Vagina (tissue), 2 donors: Measurements from ENCODE around the gene SLC34A3. TPM values are rescaled to one million over a fixed set of nuclear protein-coding genes. Genes with fewer than 3 reads are reported as not detected.

Experiments used
- DNase-seq, 2 donors: peaks; one replicate each; pipeline ENCODE4 v3.0.0-alpha.2; 2017; ENCODE audit errors: extremely low spot score in 2 of 2
- H3K27ac ChIP-seq: fragments of 200-600 bp; sonication (generic); one replicate; pipeline ENCODE4 v1.5.1; 2019
- H3K27me3 ChIP-seq: fragments of 200-600 bp; sonication (generic); one replicate; pipeline ENCODE4 v1.5.1; 2019
- H3K36me3 ChIP-seq, 2 donors: fragments of 200-600 bp; sonication (generic); one replicate each; pipeline ENCODE4 v1.5.1; 2017 to 2019
- H3K4me1 ChIP-seq: fragments of 200-600 bp; sonication (generic); one replicate; pipeline ENCODE4 v1.5.1; 2019
- H3K4me3 ChIP-seq, 2 donors: fragments of 200-600 bp; sonication (generic); 1 replicate in 1 of 2; 2 replicates in 1 of 2; pipeline ENCODE4 v1.5.1; 2016 to 2019
- H3K9me3 ChIP-seq: fragments of 200-600 bp; sonication (generic); one replicate; pipeline ENCODE4 v1.5.1; 2019
- CTCF ChIP-seq, 3 experiments: fragments of 450-650 bp in 2 of 3; fragments of 200-600 bp in 1 of 3; sonication (generic) in 1 of 3; IDR thresholded peaks; one replicate each; pipeline ENCODE4 v1.5.1; 2017 to 2019; ENCODE audit warnings: antibody characterized with exemption in 3 of 3, mild to moderate bottlenecking in 2 of 3, moderate library complexity in 2 of 3
- POLR2A ChIP-seq, 2 donors: fragments of 450-650 bp; IDR thresholded peaks; one replicate each; pipeline ENCODE4 v1.6.1; 2017; ENCODE audit warnings: antibody characterized with exemption in 2 of 2, mild to moderate bottlenecking in 2 of 2, moderate library complexity in 2 of 2
- POLR2AphosphoS5 ChIP-seq, 2 donors: sonication (generic); formaldehyde crosslinking; IDR thresholded peaks; one replicate each; pipeline ENCODE4 v1.9.0; 2017; ENCODE audit warnings: antibody characterized with exemption in 2 of 2, mild to moderate bottlenecking in 2 of 2, low read depth in 1 of 2; ENCODE audit not compliant: insufficient read depth in 1 of 2
- intact Hi-C: fragments of 100-400 bp; cut with DNase I; formaldehyde crosslinking; loops from one replicate; pipeline ENCODE4 v1.15.1; 2023
- total RNA-seq: library from RNA; depleted of rRNA; stranded (reverse); fragments of >200 nt; gene quantifications from one replicate; pipeline ENCODE4 v1.2.3, GENCODE V29; 2016

SLC34A3 gene
- total RNA-seq, 1 donor from 2014 or later = not detected

- intact Hi-C loops = no loop called here
- no peak overlapping the region for H3K27ac ChIP-seq
These were observed 17.3 kb upstream of the SLC34A3 start for GRCh38 chr9:137213160-137214060.

DNA sequence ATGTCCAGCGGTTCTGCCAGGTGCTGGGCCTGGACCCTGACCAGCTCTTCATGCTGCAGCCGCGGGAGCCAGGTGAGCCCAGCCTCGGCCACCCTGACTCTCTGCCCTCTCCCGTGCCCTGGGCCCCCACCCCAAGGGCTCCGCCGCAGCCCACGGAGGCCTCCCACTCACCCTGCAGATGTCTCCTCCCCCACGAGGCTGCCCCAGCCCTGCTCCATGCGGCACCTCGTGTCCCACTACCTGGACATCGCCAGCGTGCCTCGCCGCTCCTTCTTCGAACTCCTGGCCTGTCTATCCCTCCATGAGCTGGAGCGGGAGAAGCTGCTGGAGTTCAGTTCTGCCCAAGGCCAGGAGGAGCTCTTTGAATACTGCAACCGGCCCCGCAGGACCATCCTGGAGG lies 16.1 kb upstream of the SLC34A3 start:
- intact Hi-C loops = no loop called here
- no peaks in the 10 kb centered on the region for H3K36me3 ChIP-seq

More at GRCh38 chr9:137213160-137214060, 17.3 kb upstream of the SLC34A3 start:
- Histone ChIP-seq H3K4me3 (no peak overlapping the region), H3K27me3 (no peaks in the 10 kb centered on the region), H3K36me3 (no peaks in the 10 kb centered on the region), H3K4me1 (peaks cover 10% of the 10 kb centered on the region), H3K9me3 (no peaks in the 10 kb centered on the region)
- TF ChIP-seq POLR2A (IDR thresholded peaks at IDR 0.05) = no peak
- TF ChIP-seq POLR2AphosphoS5 (IDR thresholded peaks at IDR 0.05; ENCODE audit: insufficient read depth in 1 of 2, low read depth in 1 of 2) = no peak
- TF ChIP-seq CTCF (IDR thresholded peaks at IDR 0.05) = no peak
- no peak for DNase-seq

GRCh38 chr9:137215196-137215986 lies 15.3 kb upstream of the SLC34A3 start:
- no peak for DNase-seq
- Histone ChIP-seq H3K27ac (no peak overlapping the region), H3K36me3 (no peaks in the 10 kb centered on the region), H3K9me3 (no peaks in the 10 kb centered on the region), H3K4me3 (no peak overlapping the region), H3K27me3 (no peaks in the 10 kb centered on the region), H3K4me1 (peaks cover 15% of the 10 kb centered on the region)
- intact Hi-C loops = no loop called here
- no peak for TF ChIP-seq CTCF (IDR thresholded peaks at IDR 0.05)
- TF ChIP-seq POLR2AphosphoS5 (IDR thresholded peaks at IDR 0.05; ENCODE audit: insufficient read depth in 1 of 2, low read depth in 1 of 2) = no peak
- no peak for TF ChIP-seq POLR2A (IDR thresholded peaks at IDR 0.05)

More for the DNA sequence above, 16.1 kb upstream of the SLC34A3 start:
- no peak for TF ChIP-seq CTCF (IDR thresholded peaks at IDR 0.05)
- TF ChIP-seq POLR2A (IDR thresholded peaks at IDR 0.05) = no peak
- TF ChIP-seq POLR2AphosphoS5 (IDR thresholded peaks at IDR 0.05; ENCODE audit: insufficient read depth in 1 of 2, low read depth in 1 of 2) = no peak
- no peaks in the 10 kb centered on the region for H3K9me3 ChIP-seq
- H3K27ac ChIP-seq = no peak overlapping the region
- no peak overlapping the region for H3K4me3 ChIP-seq
- DNase-seq = no peak
- H3K27me3 ChIP-seq = no peaks in the 10 kb centered on the region
- H3K4me1 ChIP-seq = peaks cover 15% of the 10 kb centered on the region

GRCh38 chr9:137216188-137216965 lies 14.3 kb upstream of the SLC34A3 start:
- no peaks in the 10 kb centered on the region for H3K36me3 ChIP-seq
- intact Hi-C loops = no loop called here
- no peaks in the 10 kb centered on the region for H3K27me3 ChIP-seq
- no peaks in the 10 kb centered on the region for H3K9me3 ChIP-seq
- H3K4me1 ChIP-seq = peaks cover 20% of the 10 kb centered on the region
- no peak for DNase-seq
- H3K27ac ChIP-seq = no peak overlapping the region
- no peak overlapping the region for H3K4me3 ChIP-seq
- TF ChIP-seq CTCF (IDR thresholded peaks at IDR 0.05) (no peak), POLR2A (IDR thresholded peaks at IDR 0.05) (no peak), POLR2AphosphoS5 (IDR thresholded peaks at IDR 0.05; ENCODE audit: insufficient read depth in 1 of 2, low read depth in 1 of 2) (no peak)
